Neutrophil (primary cell): ENCODE results near the gene ESPN.

Source experiments
- H3K27ac ChIP-seq: fragments of 200-600 bp; sonication (generic); 2 replicates; pipeline ENCODE4 v1.5.1; 2016; ENCODE audit warnings: mild to moderate bottlenecking, moderate library complexity
- H3K27me3 ChIP-seq: fragments of 200-600 bp; sonication (generic); 2 replicates; pipeline ENCODE4 v1.6.0; 2016; ENCODE audit warnings: mild to moderate bottlenecking
- H3K36me3 ChIP-seq: fragments of 200-600 bp; sonication (generic); 2 replicates; pipeline ENCODE4 v1.5.1; 2017
- H3K4me1 ChIP-seq, 2 experiments: fragments of 200-600 bp in 1 of 2; sonication (generic) in 1 of 2; 1 replicate in 1 of 2; 2 replicates in 1 of 2; pipeline versions ENCODE4 v1.5.1 to v1.6.1; 2013 to 2016; ENCODE audit warnings: low read depth in 1 of 2, low read length in 1 of 2, mild to moderate bottlenecking in 1 of 2, moderate library complexity in 1 of 2; ENCODE audit not compliant: control insufficient read depth in 1 of 2, insufficient read depth in 1 of 2
- H3K4me3 ChIP-seq, 2 experiments: fragments of 200-600 bp in 1 of 2; sonication (generic) in 1 of 2; 1 replicate in 1 of 2; 2 replicates in 1 of 2; pipeline ENCODE4 v1.5.1; 2013 to 2016; ENCODE audit warnings: low read depth in 1 of 2, low read length in 1 of 2, mild to moderate bottlenecking in 1 of 2, moderate library complexity in 1 of 2
- H3K9me3 ChIP-seq: fragments of 200-600 bp; sonication (generic); 2 replicates; pipeline ENCODE4 v1.5.1; 2016
- CTCF ChIP-seq: fragments of 200-600 bp; sonication (generic); IDR thresholded peaks from 2 replicates; pipeline ENCODE4 v1.5.1; 2016; ENCODE audit warnings: antibody characterized with exemption

Gene ESPN

GRCh38 chr1:6467744-6468688, 43.4 kb downstream of the ESPN start:
- H3K27me3 ChIP-seq: peaks cover 43% of the 10 kb centered on the region
- H3K36me3 ChIP-seq: no peaks in the 10 kb centered on the region
- no peak overlapping the region for H3K4me3 ChIP-seq
- H3K4me1 ChIP-seq: no peaks in the 10 kb centered on the region
- no peak overlapping the region for H3K27ac ChIP-seq
- no peaks in the 10 kb centered on the region for H3K9me3 ChIP-seq
- TF ChIP-seq CTCF: no peak

- Histone ChIP-seq H3K27ac (no peak overlapping the region), H3K36me3 (no peaks in the 10 kb centered on the region), H3K27me3 (peaks cover 38% of the 10 kb centered on the region), H3K4me1 (no peaks in the 10 kb centered on the region), H3K9me3 (no peaks in the 10 kb centered on the region), H3K4me3 (no peak overlapping the region)
- TF ChIP-seq CTCF: no peak
These were observed 44.3 kb downstream of the ESPN start for GRCh38 chr1:6468729-6469461.

GRCh38 chr1:6470132-6471085, 45.8 kb downstream of the ESPN start:
- TF ChIP-seq CTCF: no peak
- H3K27me3 ChIP-seq: peaks cover 29% of the 10 kb centered on the region
- no peaks in the 10 kb centered on the region for H3K9me3 ChIP-seq
- no peaks in the 10 kb centered on the region for H3K4me1 ChIP-seq
- no peak overlapping the region for H3K27ac ChIP-seq
- no peaks in the 10 kb centered on the region for H3K36me3 ChIP-seq
- no peak overlapping the region for H3K4me3 ChIP-seq

GRCh38 chr1:6471086-6471969, 46.8 kb downstream of the ESPN start:
- Histone ChIP-seq H3K36me3 (no peaks in the 10 kb centered on the region), H3K4me3 (no peak overlapping the region), H3K9me3 (no peaks in the 10 kb centered on the region), H3K27me3 (peaks cover 20% of the 10 kb centered on the region), H3K4me1 (no peaks in the 10 kb centered on the region), H3K27ac (no peak overlapping the region)
- TF ChIP-seq CTCF: no peak
